ENCODE data around the gene PRR5L.

PRR5L gene

DNA sequence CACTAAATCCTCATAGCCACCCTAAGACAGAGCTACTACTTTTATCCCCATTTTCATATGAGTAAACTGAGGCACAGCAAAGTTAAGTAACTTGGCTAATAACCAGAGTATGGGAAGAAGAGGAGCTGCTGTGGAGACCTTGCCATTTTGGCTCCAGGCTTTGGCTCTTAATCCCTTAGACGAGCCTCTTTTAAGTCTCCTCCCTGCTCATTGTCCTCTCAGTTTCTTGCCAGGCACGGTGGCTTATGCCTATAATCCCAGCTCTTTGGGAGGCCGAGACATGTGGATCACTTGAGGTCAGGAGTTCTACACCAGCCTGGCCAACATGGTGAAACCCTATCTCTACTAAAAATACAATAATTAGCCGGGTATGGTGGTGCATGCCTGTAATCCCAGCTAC lies 78.6 kb downstream of the PRR5L start:
- H3K4me3 ChIP-seq (replicated peaks; ENCODE audit: low read depth, low read length) = no peak overlapping the region
- DNase-seq (ENCODE audit: extremely low read depth, low read depth) = no peak
- TF ChIP-seq, protein P1, sequence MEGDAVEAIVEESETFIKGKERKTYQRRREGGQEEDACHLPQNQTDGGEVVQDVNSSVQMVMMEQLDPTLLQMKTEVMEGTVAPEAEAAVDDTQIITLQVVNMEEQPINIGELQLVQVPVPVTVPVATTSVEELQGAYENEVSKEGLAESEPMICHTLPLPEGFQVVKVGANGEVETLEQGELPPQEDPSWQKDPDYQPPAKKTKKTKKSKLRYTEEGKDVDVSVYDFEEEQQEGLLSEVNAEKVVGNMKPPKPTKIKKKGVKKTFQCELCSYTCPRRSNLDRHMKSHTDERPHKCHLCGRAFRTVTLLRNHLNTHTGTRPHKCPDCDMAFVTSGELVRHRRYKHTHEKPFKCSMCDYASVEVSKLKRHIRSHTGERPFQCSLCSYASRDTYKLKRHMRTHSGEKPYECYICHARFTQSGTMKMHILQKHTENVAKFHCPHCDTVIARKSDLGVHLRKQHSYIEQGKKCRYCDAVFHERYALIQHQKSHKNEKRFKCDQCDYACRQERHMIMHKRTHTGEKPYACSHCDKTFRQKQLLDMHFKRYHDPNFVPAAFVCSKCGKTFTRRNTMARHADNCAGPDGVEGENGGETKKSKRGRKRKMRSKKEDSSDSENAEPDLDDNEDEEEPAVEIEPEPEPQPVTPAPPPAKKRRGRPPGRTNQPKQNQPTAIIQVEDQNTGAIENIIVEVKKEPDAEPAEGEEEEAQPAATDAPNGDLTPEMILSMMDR (IDR thresholded peaks at IDR 0.05; ENCODE audit: low read depth, low read length, missing control alignments) = no peak

DNA sequence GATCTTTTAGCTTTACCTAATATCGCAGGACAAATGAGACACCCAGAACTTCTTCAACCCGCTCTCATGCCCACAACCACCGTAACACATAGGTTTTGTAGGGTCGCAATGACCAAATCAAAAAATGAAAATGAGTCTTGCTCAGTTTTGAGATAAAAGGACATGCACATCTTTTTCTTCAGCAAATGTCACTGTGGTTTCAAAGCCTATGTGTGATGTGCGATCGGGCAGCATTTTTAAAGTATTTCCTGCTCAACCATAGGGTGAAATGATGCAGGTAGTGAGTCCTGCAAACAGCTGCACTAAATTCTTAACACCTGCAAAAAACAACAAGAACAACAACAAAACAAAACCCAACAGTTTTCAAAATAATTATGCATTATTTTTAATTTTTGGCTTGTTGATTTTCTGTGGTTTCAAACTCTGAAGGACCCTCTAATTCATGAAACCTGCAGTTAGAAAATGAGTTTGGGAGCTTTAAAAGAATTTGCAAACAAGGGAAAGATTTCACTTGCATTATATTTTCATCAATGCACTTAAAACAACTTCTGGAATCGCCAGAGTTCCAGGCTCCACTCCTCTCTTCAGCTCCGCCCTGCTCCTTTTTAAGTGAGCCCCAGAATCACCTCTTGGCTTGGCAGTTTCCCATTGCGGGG lies 79.4 kb downstream of the PRR5L start:
- TF ChIP-seq, protein P1 (IDR thresholded peaks at IDR 0.05; ENCODE audit: low read depth, low read length, missing control alignments) = no peak
- no peak for DNase-seq (ENCODE audit: extremely low read depth, low read depth)
- peak overlapping the region; percentile 62 for H3K4me3 ChIP-seq (replicated peaks; ENCODE audit: low read depth, low read length)

DNA sequence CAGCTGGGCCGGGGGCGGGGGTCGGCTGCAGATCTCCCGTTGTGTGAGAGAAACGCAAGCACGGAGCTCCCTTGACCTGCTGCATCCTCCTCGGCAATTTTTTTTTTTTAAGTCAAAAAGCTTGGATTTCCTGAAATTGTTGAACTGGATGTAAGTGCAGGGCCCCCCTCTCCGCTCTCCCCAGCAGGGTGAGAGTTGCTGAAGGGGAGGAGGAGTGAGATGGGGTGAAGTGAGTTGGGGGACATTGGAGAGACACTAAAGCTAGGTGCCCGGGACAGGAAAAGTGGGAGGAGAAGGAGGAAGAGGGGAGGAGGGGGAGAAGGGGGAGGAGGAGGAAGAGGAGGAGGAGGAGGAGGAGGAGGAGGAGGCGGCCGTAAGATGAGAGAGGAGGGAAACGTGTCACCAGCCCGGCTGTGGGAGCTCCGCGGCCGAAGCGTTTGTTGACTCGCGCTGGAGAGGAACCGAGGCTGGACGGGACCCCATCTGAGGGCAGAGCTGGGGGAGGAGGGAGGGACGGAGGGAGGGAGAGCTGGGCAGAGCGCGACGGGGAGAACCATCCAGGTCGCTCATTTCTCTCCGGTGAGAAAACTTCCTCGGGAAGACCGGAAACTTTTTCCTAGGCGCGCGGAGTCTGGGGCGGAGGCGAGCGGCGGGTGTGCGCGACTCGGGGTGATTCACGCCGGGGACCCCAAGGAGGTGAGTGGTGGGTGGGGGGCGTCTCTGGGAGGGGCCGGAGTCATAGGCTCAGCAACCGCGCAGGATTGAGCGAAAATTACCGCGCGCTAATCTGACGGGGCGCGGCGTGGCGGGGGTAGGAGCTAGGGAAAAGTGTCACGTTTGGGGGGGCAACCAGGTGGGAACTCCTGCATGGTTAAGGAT lies 80.2 kb downstream of the PRR5L start:
- TF ChIP-seq, protein P1 (IDR thresholded peaks at IDR 0.05; ENCODE audit: low read depth, low read length, missing control alignments) = no peak
- DNase-seq (ENCODE audit: extremely low read depth, low read depth) = no peak
- peak overlapping the region; percentile 62 for H3K4me3 ChIP-seq (replicated peaks; ENCODE audit: low read depth, low read length)

DNA sequence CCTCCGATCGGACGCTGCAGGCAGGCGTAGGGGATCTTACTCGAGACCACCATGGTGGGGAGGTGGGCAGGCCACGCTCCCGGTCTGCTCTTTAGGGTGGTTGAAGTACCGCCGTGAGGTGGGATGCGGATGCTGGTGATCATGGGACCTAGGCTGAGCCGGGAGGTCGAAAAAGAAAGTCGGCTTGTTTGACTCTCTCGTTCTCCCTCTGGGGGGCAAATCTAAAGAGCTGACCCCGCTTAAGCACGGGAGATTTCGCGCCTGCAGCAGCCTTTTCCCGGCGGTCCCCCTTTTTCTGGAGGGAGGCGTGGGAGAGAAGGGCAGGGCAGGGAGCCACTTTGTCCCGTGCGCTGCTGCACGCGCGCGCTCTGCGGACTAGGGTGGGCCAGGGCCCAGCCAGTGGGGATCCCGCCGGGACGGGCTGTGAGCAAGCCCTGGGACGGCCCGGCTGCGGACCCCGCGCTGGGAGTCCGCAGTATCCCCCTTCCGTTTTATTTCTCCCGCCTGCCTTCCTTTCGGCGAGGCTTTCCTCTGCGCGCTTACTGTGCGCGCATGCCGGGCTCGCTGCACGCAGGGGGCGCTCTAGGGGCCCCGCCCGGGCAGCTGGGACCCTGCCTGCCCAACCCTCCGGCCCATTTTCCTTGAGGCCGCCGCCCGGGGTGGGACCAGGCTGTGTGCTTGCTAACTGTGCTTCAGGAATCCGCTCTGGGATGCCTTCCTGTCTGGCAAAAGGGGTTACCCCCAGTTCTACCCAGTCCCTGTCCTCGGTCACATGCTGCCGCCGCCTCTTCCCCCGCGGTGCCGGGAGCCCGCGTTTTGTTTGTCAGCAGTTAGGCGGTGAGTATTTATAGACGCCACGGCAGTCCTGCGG lies 81.0 kb downstream of the PRR5L start:
- TF ChIP-seq, protein P1 (IDR thresholded peaks at IDR 0.05; ENCODE audit: low read depth, low read length, missing control alignments) = peak; percentile 75
- H3K4me3 ChIP-seq (replicated peaks; ENCODE audit: low read depth, low read length) = peak overlapping the region; percentile 62
- DNase-seq (ENCODE audit: extremely low read depth, low read depth) = no peak

DNA sequence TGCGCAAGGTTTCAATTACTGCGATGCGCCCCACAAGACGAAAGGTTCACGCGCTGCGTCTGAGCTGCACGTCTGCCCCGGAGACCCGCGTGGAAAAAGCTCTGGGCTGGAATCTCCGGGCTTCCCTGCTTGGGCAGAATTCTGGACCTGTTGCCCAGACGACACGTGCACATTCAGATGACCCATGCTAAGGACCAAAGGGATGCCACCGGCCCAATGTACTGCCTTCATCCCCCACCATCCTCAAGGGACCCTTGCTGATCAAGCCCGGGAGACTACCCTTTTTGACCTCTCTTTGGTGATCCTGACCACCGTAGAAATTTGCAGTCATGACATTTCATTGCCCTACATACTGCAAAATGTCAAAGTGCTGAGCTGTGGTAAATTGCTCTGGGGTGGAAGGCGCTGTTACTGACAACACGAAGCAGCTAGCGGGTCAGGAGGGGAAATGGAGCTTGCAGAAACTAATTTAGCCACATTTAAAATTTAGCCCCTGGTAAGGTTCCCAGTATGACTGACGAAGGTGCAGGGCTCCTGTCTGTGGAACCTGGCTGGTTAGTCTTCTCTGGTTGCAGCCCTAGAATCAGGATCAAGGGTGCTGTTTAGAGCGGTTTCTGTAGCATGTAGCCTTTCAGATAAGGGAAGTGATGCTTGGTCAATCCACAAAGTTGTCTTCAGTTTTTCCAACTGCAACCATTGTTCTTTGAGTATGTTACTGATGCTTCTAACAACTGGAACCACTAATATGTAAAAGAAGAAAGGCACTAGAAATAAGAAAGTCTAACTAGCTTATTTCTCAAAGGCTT lies 81.9 kb downstream of the PRR5L start:
- H3K4me3 ChIP-seq (replicated peaks; ENCODE audit: low read depth, low read length) = peak overlapping the region; percentile 62
- no peak for DNase-seq (ENCODE audit: extremely low read depth, low read depth)
- TF ChIP-seq, protein P1 (IDR thresholded peaks at IDR 0.05; ENCODE audit: low read depth, low read length, missing control alignments) = no peak

DNA sequence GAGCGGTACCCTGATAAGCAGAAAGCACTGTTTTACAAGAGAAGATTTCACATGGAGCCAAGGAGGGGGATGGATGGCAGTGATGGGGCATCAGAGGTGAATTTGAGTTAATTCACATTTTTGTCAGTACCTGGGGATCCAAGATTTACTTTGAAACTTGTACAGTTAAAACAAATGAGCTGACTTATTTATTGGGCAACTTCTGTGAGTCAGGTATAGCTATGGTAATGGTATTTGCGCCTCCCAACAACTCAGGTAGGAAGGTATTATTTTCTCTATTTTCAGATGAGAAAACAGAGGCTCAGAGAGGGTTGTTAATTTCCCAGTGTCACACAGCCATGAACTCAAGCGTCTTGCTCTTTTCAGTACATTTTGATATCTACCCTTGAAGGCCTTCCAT lies 83.6 kb downstream of the PRR5L start:
- TF ChIP-seq, protein P1 (IDR thresholded peaks at IDR 0.05; ENCODE audit: low read depth, low read length, missing control alignments) = no peak
- no peak overlapping the region for H3K4me3 ChIP-seq (replicated peaks; ENCODE audit: low read depth, low read length)
- DNase-seq (ENCODE audit: extremely low read depth, low read depth) = no peak
